BJ (cell line): ENCODE measurements around the gene C4orf36. TPM values are rescaled to one million over a fixed set of nuclear protein-coding genes. Genes with fewer than 3 reads are reported as not detected.

Experiments
- CTCF ChIA-PET: fragments of 350-600 bp; formaldehyde crosslinking; extraction: SDS; loops from one replicate; lab custom pipeline; 2021; ENCODE audit warnings: antibody characterized with exemption, inconsistent platforms; lab: Yijun Ruan, JAX
- POLR2A ChIA-PET: fragments of 300-600 bp; sonication (Branson Sonifier 250); formaldehyde crosslinking; extraction: SDS; loops from one replicate; lab custom pipeline; 2021; ENCODE audit warnings: antibody characterized with exemption; lab: Charles Lee
- DNase-seq: peaks from one replicate; pipeline ENCODE4 v3.0.0-alpha.2; 2011; ENCODE audit warnings: low read depth
- H3K27me3 ChIP-seq: 2 replicates; pipeline ENCODE4 v1.6.0; 2011; ENCODE audit warnings: low read length; ENCODE audit not compliant: control insufficient read depth, insufficient read depth
- H3K36me3 ChIP-seq: 2 replicates; pipeline ENCODE4 v1.5.1; 2011; ENCODE audit warnings: low read length; ENCODE audit not compliant: control insufficient read depth, insufficient read depth
- H3K4me3 ChIP-seq: 2 replicates; pipeline ENCODE4 v1.5.1; 2011; ENCODE audit warnings: low read depth, mild to moderate bottlenecking, control low read depth, low read length
- polyA plus RNA-seq: library from polyadenylated mRNA; depleted of rRNA; stranded (reverse); fragments of >200 nt; gene quantifications from 2 replicates; pipeline ENCODE4 v1.2.3, GENCODE V29; 2011
- TF ChIP-seq, protein P1 (sequence below): IDR thresholded peaks from 2 replicates; pipeline ENCODE4 v1.5.1; 2011; ENCODE audit warnings: low read depth, mild to moderate bottlenecking, control low read depth, inconsistent platforms, low read length, moderate library complexity; ENCODE audit not compliant: insufficient read depth

C4orf36 gene
- polyA plus RNA-seq, 1 experiment, result 3.1 TPM

DNA sequence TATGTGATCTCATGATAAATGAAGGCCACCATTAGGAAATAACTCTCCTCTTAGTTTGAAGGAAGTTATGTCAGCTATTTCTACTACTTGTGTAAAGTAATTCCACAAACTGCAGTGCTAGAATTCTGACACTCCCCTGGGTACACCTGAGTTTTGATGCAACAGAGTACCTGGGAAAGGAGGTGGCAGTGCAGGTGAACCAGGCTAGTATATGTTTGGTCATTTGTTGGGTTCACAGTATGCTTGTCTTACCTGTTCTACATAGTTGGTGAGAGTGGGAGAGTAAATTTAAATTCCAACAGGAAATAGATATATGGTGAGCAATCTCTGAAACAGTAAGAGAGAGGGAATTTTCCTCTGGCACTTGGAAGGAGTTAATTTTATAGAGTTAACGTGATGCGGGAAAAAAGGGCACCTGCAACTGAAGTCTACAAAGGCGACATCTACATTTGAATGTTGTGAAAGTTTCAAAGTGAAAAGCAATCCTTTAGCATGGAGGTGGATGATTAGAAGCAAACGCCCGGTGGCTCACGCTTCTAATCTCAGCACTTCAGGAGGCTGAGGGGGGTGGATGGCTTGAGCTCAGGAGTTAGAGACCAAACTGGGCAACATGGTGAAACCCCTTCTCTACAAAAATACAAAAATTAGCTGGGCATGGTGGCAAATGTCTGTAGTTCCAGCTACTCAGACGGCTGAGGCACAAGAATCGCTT lies 34.7 kb downstream of the C4orf36 start:
- Histone ChIP-seq H3K36me3 (no peaks in the 10 kb centered on the region), H3K4me3 (no peak overlapping the region), H3K27me3 (no peaks in the 10 kb centered on the region)
- ChIA-PET POLR2A (no interaction called here), CTCF (interaction anchor here (1.1 kb wide), 1 partner anchor 10 kb away, joined by 4 read pairs; no protein-coding TSS in a partner anchor)
- no peak for DNase-seq
- TF ChIP-seq, protein P1, sequence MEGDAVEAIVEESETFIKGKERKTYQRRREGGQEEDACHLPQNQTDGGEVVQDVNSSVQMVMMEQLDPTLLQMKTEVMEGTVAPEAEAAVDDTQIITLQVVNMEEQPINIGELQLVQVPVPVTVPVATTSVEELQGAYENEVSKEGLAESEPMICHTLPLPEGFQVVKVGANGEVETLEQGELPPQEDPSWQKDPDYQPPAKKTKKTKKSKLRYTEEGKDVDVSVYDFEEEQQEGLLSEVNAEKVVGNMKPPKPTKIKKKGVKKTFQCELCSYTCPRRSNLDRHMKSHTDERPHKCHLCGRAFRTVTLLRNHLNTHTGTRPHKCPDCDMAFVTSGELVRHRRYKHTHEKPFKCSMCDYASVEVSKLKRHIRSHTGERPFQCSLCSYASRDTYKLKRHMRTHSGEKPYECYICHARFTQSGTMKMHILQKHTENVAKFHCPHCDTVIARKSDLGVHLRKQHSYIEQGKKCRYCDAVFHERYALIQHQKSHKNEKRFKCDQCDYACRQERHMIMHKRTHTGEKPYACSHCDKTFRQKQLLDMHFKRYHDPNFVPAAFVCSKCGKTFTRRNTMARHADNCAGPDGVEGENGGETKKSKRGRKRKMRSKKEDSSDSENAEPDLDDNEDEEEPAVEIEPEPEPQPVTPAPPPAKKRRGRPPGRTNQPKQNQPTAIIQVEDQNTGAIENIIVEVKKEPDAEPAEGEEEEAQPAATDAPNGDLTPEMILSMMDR, result no peak

DNA sequence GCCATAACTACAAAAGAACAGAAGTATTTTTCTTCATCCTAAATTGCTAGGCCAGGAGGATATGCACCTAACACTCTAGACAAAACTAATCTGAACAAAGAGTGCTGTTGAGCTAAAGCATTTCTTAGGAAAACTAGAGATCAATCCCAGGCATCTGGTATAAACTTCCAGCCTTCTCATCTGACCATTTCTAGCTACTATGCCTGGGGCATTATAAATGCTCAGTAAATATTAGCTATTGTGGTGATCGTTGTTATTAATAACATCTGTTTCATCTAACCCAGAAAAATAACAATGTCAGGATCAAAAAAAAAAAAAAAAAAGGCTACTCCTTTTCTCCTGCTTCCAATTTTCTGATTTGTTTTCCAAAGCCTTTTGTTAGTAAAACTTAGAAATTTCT lies 35.3 kb downstream of the C4orf36 start:
- Histone ChIP-seq H3K4me3 (no peak overlapping the region), H3K27me3 (no peaks in the 10 kb centered on the region), H3K36me3 (no peaks in the 10 kb centered on the region)
- DNase-seq, result no peak
- TF ChIP-seq, protein P1, result no peak
- POLR2A ChIA-PET, result no interaction called here
- CTCF ChIA-PET, result interaction anchor here (1.1 kb wide), 1 partner anchor 9 kb away, joined by 4 read pairs; no protein-coding TSS in a partner anchor

DNA sequence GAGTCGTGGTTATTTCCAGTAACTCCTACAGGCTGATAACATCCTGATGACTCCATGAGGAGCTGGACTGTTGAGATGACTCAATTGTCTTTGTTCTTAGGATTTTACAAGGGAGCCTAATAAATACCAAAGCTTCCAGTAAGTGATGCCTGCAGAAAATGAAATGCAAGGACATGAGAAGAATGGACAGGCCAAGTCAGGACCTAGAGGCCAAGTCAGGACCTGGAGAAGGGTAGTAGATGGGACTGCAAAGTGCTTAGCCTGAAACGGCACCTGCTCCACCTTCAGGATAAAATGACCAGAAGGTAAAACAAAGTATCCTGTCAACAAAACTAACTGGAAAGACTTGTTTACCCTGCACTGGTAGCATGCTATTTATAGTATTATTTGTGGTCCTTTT lies 36.6 kb downstream of the C4orf36 start:
- CTCF ChIA-PET, result interaction anchor here (1.2 to 1.4 kb wide), 2 partner anchors 9 to 23 kb away, joined by 4 to 7 read pairs; no protein-coding TSS in a partner anchor

GRCh38 chr4:86853209-86853608 lies 39.0 kb downstream of the C4orf36 start:
- Histone ChIP-seq H3K36me3 (no peaks in the 10 kb centered on the region), H3K4me3 (no peak overlapping the region), H3K27me3 (no peaks in the 10 kb centered on the region)
- no peak for DNase-seq
- CTCF ChIA-PET, result no interaction called here
- TF ChIP-seq, protein P1, result no peak
- POLR2A ChIA-PET, result no interaction called here

More for the DNA sequence above, 36.6 kb downstream of the C4orf36 start:
- H3K36me3 ChIP-seq, result no peaks in the 10 kb centered on the region
- DNase-seq, result peak; percentile 84
- TF ChIP-seq, protein P1, result no peak
- no peaks in the 10 kb centered on the region for H3K27me3 ChIP-seq
- H3K4me3 ChIP-seq, result no peak overlapping the region
- POLR2A ChIA-PET, result interaction anchor here (0.6 kb wide), 1 partner anchor 28 kb away, joined by 3 read pairs; no protein-coding TSS in a partner anchor
